Kidney glomerular epithelial cell (primary cell): Measurements from ENCODE around the gene GFPT1.

Experiments used
- DNase-seq: peaks from one replicate; lab custom pipeline; 2025; lab: John Stamatoyannopoulos, UW

GFPT1 gene

GRCh38 chr2:69316550-69316949, 70.5 kb downstream of the GFPT1 start:
- no peak for DNase-seq

GRCh38 chr2:69315160-69315761, 71.8 kb downstream of the GFPT1 start:
- no peak for DNase-seq

GRCh38 chr2:69311024-69311416, 76.0 kb downstream of the GFPT1 start:
- DNase-seq, result no peak

- DNase-seq, result no peak
Observed at GRCh38 chr2:69310111-69311023, 76.7 kb downstream of the GFPT1 start.

- peak; percentile 6 for DNase-seq
Observed at GRCh38 chr2:69309351-69310110, 77.5 kb downstream of the GFPT1 start.

- DNase-seq, result no peak
Observed at GRCh38 chr2:69308338-69308737, 78.7 kb downstream of the GFPT1 start.

- DNase-seq, result no peak
Observed at GRCh38 chr2:69307579-69308064, 79.4 kb downstream of the GFPT1 start.

GRCh38 chr2:69306822-69307578, 80.0 kb downstream of the GFPT1 start:
- DNase-seq, result peak; percentile 50

GRCh38 chr2:69306393-69306821, 80.6 kb downstream of the GFPT1 start:
- no peak for DNase-seq

- no peak for DNase-seq
Observed at GRCh38 chr2:69305712-69306392, 81.2 kb downstream of the GFPT1 start.

GRCh38 chr2:69305166-69305565, 81.9 kb downstream of the GFPT1 start:
- no peak for DNase-seq

GRCh38 chr2:69304656-69305055, 82.4 kb downstream of the GFPT1 start:
- no peak for DNase-seq

GRCh38 chr2:69300650-69301049, 86.4 kb downstream of the GFPT1 start:
- no peak for DNase-seq

GRCh38 chr2:69299772-69300516, 87.1 kb downstream of the GFPT1 start:
- DNase-seq, result no peak

GRCh38 chr2:69298862-69299261, 88.2 kb downstream of the GFPT1 start:
- no peak for DNase-seq

- peak; percentile 86 for DNase-seq
Observed at GRCh38 chr2:69298261-69298660, 88.8 kb downstream of the GFPT1 start.

GRCh38 chr2:69297216-69297615, 89.8 kb downstream of the GFPT1 start:
- DNase-seq, result no peak

GRCh38 chr2:69296421-69296820, 90.6 kb downstream of the GFPT1 start:
- DNase-seq, result no peak

GRCh38 chr2:69292256-69292655, 94.8 kb downstream of the GFPT1 start:
- no peak for DNase-seq

- peak; percentile 55 for DNase-seq
Observed at GRCh38 chr2:69291721-69292120, 95.3 kb downstream of the GFPT1 start.
